GM18861 (cell line): ENCODE data around the gene SND1.
"Not testable (repeated sequence)": the region's sequence is repeated elsewhere in the genome, so short reads cannot be mapped to it uniquely, and the experiment has no call there.

Experiments
- ATAC-seq: cut with Tn5 transposase; IDR thresholded peaks from one replicate; pipeline ENCODE4 v1.9.1; 2021; ENCODE audit not compliant: unreplicated experiment

Gene SND1

DNA sequence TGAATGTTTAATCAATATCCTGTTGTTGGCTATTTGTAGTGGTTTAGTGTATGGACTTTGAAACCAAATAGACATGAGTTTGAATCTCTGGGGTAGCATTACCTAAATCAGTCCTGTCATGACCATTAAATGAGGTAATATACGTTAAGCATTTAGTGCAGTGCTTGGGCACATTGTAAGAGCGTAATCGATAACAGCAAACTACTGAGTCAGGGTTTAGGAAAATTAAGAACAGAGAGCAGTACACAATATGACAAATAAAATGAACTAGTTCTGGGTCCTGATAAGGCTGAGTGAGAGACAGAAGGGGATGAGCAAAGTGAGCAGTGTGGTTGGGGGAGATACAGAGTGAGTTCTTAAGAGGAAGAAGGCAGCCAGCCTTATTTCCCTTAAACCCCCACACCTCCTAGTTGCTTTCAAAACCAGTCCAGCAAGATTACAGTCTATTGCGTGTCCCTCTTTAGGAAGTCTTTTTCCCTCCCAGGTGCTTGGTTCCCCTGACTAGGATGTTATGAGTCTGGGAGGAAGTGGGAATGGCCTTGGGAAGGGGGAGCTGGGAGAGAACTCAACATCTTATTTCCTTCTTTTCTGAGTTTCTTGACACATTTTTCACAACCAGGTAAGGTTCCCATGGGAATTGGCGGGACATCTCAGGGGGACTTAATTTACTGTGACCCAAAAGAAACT lies 171.0 kb downstream of the SND1 start:
- no peak for ATAC-seq

DNA sequence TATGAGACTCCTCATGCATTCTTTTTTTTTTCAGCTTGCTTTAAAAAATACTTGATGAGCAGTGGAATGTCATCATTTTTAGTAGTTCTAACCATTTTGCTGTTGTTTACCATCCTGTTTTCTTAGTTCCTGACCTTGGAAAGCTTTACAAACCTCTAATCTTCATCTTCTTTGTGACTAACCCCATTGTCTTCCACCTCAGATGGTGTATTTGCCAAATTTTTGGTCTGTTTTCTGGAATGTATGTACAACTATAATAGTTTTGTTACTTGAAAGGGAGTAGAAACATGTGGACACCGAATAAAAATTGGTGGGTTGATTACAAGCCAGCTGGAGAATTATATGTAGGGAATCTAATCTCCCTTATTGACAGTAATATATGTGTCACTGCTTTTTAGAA lies 172.7 kb downstream of the SND1 start:
- ATAC-seq = no peak

DNA sequence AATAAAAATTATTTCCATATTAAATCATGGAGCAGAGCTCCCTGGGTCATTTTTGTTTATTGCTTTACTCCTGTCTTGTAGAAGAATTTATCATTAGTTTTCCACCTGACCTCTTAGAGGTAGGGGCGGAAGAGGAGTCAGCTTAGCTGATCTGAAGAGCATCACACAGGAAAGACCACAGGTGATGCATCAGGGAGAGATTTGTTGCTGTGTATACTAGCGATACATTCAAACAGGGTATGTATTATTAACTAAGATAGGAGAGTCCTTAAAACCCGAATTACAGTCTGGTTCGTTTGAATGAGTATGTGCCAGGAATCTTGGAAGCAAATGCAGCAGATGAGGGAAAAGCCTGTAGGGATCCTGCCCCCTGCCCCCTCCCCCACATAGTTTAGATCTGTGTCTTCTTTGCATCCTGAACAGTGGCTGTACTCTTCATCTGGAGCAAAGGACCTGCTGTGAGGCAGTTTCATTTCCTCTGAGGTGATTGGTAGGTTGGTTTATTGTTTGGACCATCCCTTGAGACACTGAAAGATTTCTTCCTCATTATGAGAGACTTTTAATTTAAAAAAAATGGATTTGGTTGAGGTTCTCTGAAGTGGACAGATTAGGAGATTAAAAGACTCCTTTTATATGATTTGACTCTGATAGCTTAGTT lies 177.0 kb downstream of the SND1 start:
- peak; percentile 59 for ATAC-seq

DNA sequence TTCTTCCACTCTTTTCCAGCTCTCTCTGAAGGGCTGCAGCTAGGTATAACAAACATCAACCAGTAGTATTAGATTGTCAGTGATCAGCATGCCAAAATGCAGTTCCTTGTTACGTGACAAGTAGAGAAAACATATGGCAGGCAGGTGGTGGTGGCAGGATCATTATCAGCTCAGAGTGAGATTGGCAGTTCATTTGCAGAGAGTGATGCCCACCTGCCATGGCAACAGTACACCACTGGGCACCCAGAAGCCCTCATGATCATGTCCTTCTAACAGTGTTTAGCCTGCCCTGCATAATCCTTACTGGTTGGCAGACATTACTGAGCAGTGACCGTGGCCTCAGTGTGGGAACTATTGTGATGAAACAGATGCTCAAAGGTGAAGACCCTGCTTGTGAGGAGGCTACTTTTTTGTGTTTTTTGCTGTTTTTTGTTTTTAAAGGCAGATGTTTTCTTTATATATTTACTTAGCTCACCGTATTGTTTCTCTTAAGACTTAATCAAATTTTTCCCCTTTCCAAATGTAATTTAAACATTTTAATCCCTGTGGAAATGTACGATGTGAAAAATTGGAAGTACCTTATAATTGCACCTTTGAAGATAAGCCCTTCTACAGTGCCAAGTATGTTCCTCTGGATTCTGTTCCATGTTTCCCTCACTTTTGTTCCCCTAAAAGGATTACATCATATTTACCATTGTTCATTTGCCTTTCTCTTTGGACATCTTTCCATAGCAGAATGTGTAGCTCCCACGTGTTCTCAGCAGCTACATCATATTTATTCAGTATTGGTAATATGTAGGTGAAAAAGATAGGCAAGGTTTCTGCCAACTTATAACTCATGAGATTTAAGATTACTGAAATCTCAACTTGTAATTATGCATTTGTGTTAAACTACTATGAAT lies 179.6 kb downstream of the SND1 start:
- ATAC-seq = no peak

DNA sequence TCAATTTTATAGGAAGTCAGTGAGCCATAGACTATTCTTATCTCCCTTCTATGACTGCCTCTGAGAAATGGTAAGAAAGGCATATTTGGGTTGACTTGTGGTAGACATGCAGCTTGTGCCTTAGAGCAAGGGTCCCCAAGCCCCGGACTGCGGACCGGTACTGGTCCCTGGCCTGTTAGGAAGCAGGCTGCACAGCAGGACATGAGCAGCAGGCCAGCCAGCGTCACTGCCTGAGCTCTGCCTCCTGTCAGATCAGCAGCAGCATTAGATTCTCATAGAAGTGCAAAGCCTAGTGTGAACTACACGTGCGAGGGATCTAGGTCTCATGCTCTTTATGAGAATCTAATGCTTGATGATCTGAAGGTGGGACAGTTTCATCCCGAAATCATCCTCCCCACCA lies 180.6 kb downstream of the SND1 start:
- no peak for ATAC-seq

DNA sequence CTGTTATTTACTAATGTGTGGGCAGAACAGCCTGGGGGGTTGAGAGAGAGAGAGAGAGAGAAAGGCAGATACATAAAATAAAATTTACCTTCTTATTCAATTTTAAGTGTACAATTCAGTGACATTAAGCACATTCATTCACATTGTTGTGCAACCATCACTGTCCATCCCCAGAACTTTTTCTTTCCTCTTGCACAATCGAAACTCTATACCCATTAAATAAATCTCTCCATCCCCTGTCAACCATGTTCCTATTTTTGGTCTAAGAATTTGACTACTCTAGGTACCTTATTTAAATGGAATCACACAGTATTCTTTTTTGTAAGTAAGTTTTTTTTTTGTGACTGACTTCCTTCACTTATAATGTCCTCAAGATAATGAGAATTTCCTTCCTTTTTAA lies 181.6 kb downstream of the SND1 start:
- ATAC-seq = no peak

DNA sequence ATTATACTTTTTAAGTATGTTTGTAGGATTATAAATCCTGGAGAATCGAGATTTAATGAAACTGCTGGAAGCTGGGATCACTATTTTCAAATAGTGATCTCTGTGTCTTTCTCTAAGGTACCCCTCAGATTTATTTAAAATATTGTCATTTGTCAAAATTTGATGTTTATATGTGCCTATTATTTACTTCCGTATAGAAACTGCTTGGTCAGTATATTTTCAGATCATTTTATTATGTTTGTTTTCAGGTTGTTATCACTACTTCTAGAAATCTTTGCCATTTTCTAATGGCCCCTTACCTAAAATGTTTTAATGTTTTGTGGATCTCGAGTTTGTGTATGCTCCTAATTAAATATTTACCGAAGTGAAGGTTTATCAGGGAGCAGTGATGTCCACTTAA lies 183.7 kb downstream of the SND1 start:
- no peak for ATAC-seq

DNA sequence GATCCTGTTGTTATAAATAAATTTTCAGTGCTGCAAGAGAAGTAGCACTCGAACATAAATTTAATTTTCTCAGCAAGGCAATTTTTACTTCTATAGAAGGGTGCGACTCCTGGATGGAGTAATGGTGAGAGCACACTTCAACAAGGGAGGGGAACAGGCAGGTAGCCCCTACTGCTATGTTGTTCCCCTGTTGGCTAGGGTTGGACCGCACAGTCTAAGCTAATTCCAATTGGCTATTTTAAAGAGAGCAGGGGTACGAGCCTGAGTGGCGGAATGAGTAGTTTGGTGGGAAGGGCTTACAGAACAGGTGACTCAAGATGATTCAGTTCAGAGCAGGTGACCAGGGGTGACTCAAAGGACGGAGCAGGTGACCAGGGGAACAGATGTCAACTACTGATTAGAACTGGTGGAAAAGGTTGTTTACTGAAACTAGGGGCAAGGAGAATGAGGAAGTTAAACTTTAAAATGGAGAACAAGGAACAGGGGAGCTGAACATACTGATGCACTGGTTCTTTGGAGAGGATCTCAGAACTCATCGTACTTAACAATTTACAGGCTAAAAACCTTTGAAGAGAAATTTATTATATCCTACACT lies 185.9 kb downstream of the SND1 start:
- ATAC-seq = not testable (repeated sequence)

DNA sequence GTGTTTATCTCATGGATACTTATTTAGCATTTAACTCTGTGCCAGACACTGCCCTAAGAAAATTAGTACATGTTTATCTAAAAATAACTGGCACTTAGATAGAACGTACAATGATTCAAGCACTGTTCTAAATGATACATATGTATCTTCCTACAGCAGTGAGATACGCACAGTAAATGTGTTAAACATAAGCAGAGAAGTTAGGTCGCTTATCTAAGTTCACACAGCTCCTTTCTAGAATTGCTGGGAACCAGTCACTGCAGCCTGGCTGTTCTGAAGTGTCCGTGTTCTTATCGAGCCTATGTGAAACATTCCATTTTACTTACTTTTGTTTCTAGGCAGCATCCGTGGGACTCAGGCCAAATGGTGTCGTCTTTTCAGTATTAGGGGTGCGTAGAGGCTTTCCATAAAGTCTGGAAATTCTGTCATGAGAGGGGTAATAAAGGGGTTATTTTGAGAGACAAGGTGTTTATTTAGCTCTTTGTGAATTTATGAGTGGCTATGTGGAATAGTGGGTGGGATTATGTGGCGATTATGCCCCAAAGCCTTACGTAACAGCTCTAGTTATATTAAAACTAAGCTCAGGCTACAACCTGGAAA lies 186.9 kb downstream of the SND1 start:
- no peak for ATAC-seq

DNA sequence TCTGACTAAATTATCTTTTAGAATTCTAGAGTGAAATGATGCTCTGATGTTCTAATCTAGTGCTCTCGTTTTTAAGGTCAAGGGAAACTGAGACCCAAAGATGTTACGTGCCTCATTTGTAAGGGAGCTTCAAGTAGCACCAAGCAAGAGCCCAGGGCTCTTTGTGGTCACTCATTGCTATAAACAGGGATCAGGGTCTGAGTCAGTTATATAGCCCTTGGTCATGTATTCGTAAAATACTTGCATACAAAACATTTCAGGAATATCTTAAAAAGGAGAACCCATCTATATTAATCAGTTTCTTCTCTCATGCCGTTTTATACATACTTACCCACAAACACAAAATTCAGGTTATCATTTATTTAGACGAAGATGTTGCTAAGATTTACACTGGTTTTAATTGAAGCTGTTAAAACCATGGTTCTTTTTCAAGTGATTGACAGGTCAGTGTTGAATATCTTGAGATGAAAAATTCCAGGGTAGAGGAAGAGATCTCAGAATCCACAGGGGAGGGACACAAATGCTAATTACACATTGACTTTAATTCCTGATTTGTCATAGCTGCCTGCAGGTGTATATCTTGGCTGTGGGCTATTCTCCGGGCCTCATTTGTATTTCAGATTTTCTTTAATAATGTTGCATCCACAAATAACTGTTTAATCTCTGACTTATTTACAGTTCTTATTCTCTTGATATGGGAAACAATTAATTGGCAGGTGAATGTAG lies 188.4 kb downstream of the SND1 start:
- no peak for ATAC-seq

DNA sequence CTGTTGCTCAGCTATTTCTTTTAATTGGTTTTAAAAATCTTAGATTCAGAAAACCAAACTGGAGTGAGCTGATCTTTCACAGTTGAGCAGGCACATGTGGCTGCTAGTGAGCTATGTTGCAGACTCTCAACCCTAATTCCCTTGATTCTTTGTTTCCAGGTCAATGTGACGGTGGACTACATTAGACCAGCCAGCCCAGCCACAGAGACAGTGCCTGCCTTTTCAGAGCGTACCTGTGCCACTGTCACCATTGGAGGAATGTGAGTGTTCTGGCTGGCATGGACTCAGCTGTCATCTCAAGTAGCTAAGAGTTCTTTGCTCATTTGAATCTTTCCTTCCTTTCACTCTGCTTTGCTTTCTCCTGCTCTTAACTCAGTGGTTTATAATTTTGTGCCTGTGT lies 192.2 kb downstream of the SND1 start:
- ATAC-seq = no peak

DNA sequence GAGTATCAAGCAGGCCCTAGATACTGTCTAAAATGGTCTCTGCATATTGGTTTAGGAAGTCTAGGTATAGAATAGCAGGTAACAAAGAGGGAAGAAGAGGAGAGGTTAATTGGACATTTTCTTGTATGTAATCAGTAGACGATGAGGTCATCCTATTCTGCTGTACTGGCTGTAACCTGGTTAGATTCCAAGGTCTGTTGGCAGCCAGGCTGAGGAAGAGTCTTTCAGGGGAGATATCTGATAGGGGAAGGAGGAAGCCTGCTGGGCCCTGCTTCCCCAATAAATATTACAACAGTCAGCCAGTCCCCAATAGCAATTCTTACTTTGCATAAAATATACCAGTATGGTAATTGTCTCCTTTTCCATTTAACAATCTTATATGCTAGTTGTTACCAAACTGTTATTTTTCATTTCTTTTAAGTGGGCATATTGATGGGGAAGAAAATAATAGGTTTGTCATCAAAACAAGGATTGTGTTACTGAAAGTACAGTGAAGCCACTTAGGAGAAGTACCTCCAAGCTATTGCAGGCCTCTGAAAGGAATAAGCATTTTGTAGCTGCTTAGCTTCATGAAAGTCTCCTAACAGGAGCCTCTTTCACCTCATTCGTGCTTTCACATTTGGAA lies 192.8 kb downstream of the SND1 start:
- no peak for ATAC-seq

DNA sequence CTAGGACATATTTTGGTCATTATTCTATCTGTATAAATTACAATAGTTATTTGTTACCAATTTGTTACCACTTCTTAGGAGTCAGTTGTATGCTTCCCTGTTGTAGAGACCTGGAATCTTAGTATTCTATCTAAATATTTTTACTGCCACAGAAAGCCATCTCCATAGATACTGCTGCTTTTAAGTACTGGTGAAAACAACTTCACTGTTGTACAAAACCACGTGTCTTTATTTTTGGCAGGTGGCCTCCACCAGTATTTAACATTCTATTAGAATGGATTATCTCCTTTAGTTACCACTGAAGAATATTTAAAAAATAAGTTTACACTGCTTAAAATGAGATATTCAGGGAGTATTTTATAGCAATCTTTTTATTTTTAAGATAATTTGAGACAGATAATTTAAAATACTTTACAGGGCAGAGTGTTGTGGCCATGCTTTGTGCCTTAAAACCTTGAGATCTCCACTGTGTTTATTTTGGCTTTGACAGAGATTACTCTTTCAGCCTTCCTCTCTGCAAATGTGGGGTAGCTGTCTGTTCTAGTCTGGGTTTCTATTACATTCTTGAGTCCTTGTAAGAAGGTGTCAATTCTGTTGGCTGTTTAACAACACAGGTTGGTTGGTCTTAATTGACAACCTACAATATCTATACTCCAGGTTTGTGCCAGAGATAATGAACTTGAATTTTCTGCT lies 193.7 kb downstream of the SND1 start:
- no peak for ATAC-seq

DNA sequence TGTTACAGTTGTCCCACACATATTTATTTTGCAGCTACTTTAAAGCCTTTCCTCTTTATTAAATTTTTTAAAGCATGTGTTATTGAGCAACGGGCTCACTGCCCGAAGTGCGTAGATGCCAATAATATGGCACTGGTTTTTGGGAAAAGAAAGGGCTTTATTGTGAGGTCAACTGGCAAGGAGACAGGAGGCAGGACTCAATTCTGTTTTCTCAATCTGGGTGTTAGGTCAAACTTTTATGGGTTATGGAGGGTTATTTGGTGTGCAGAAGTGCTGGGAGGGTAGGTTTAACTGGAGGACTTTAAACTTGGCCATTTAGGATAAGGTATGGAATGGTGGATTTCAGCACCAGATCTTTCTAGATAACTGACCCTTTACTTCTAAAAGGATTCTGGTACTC lies 195.6 kb downstream of the SND1 start:
- ATAC-seq = no peak

DNA sequence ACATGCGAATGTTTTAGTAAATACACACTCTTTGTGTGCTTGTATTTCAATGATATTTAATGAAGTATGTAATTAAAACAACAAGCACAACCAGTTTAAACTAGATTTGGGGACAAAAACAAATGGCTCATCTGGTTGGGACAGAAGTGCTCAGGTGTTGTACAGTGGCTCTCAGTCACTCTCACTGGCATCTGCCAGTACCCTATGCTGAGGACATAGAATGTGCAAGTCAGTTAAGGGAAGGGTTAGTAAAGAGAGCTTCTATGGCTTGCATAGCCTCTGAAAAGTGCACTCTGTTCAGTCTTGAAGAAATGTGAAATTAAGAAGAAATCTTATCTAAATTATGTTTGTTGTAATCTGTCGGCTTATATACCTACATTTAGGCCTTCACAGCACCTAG lies 196.2 kb downstream of the SND1 start:
- no peak for ATAC-seq

DNA sequence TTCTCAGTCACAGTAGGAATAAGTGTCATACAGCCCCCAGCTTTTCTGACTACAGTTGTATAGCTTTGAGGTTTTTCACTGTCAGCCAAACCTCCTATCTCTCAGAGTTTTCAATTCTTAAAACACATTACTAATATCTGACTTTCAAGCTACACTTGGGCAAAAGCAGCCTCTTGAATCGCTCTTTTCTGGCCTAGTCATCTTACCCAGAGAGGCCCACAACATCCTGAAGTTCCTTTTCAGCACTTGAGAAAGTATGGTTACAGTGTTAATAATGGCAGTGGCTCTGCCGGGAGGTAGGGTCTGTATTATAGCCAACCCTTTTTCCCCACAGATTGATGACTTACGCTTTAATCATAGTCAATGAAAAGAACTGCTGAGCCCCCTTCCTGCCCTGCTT lies 198.2 kb downstream of the SND1 start:
- ATAC-seq = no peak

DNA sequence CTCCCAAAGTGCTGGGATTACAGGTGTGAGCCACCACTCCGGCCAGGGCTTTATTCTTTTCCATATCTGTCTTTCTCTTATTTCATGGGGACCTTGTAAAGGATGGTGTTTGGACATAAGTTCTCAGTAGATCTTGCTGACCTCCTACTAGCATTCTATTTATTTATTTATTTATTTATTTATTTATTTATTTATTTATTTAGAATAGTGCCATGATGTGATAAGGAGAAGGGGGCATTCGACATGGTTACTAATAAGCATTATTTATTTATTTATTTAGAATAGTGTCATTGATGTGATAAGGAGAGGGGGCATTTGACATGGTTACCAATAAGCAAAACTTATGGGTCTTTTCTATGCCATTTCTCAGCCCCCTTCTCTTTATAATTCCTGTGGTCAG lies 202.4 kb downstream of the SND1 start:
- no peak for ATAC-seq

DNA sequence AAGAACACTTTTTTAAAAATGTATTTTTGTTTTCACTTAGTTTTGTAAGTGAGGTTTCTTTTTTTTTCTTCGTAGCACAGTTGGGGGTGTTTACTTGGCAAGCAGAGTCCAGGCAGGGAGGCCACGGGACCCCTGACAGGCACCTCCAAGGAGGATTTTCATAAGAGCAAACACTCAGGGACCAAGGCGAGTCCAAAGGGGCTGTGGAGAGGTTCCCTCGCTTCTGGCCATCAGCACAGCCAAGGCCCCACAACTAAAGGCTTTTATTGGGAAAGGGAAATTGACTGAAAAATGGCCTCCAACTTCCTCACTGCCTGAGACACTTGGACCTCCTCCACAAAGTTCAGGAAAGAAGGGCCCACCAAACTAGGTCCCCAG lies 205.5 kb downstream of the SND1 start:
- no peak for ATAC-seq

DNA sequence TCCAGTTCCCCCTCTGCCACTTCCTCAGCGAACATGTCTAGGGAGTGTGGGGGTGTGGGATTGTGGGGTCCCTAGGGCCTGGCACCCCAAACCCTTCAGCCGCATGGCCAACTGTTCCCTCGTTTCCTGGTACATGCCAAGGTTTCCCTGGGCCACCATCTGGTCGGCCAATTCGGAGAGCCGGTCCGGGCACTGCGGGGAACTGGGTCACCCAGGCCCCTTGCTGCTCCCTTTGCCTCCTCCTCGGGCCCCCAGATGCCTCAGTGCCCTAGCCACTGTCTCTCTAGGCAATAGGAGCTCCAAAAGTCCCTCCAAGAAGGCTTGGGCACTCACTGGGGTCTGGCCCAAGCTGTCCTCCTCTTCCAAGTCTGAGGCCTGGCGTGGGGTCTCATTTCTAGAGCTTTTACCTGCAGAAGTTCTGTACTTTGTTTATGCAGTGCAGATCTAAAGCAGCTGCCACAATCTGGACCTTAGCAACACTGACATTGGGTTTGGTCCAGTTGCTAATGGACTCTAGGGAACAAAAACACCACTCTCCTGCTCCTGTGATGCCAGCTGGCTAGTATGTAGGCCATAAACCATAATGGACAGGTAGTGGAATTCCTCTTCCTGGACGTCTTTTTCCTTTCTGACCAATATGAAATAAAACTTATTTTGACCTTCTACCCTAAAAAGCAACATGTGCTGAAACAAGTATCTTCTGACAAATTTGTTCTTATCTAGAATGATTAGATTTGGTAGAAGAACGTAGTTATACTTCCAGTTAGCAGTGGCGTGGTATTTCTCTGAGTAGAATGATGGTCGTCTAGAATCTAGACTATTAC lies 206.3 kb downstream of the SND1 start:
- no peak for ATAC-seq
